ENCODE data around the gene PRSS56.

The PRSS56 gene

DNA sequence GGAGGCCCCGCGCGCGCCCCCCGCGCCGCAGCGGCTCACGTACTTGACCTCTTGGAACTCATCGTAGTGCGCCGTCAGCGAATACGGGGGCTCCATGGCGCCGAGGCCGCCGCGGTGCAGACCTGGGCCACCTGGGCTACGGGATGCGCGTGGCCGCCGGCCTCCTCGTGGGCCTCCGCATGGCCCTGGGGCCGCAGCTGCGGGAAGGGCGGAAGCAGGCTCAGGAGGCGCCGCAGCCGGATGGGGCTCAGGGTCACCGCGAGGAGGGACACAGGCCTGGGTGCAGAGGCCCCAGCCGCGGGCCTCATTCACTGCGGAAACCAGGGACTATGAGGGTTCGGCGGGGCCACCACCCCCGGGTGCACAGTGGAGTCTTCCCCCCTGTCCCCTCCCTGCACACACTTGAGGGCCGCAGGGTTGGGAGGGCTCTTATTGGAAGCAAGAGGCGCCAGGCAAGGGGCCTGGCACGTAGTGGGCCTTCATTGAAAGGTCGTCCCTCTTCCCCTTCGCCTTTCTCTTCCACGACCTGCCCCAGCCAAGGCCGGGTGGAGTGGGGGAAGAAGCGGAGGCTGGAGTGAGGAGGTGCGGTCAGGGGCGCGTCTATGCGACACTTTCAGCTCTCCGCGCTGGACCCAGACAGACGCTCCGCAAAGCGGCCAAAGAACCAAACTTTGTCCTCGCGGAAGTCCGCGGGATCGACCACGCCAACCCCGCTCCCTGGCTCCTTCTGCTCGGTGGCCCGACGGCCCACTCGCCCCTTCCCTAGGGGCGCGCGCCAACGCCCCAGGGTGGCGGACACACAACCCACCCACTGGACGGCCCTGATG is 33.4 kb upstream of the PRSS56 start:
- no peak for DNase-seq (ENCODE audit: extremely low read depth in 1 of 2, low read depth in 1 of 2)

DNA sequence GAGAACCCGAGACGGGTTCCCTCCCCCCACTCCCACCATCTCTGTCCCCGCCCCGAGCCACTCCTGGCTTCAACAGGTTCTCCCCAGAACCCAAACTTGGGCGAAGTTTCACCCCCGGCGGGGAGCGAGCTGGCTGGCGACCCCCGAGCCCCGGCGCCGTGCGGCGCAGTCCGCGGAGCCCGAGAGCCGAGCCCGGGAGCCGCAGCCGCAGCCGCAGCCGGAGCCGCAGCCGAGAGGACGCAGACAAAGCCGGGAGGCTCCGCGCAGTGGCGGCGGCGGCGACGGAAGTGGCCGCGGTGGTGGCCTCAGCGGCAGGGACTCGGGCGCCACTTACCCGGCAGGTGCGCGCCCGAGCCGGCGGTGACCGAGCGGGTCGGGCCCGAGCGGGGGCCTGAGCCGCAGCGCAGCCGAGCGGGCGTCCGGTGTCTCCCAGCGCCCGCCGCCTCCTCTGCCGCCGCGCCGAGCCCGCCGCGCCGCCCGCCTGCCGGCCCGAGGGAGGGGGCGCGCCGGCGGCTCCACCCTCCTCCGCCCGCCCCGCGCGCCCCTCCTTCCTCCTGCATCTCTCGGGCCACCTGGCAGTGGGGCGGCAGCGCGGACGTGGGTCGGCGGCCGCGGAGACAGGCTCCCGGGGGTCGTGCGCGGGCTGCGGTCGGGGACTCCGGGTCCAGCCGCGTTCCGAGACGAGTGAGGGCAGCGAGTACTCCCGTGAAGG is 32.6 kb upstream of the PRSS56 start, which contains the start of gene ECEL1:
Gene ECEL1 (minus strand): TSS at position 450 of the 712 bp plus-strand sequence. CDS start 1,181 bp downstream, outside the sequence.
- no peak for DNase-seq (ENCODE audit: extremely low read depth in 1 of 2, low read depth in 1 of 2)

DNA sequence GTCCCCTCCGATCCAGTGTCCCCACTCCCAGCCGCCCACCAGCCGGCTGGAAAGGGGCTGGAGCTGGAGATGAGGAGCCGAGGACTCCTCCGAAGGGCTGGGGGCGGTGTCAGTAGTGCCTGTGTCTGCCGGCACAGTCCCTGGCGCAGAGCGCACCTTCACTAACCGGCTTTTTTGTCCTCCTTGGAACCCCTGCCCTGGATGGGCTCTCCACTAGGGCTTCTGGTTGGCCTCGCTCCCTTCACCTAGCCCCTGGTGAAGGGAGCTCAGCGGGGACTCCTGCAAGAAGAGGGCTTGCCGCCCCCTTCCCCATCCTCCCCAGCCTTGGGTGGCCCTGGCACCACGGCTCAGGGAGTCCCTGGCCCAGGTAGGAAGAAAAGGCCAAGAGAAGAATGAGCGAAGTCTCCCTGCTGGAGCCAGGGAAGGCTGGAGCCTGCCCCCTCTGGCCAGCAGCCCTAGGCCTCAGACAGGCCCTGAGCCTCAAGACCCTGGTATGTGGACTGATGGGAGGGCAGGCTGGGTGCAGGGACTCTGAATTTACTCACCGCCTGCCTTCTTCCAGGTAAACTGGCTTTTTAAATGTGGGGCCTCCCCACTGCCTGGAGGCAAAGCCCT is 32.0 kb upstream of the PRSS56 start:
- DNase-seq (ENCODE audit: extremely low read depth in 1 of 2, low read depth in 1 of 2): no peak

DNA sequence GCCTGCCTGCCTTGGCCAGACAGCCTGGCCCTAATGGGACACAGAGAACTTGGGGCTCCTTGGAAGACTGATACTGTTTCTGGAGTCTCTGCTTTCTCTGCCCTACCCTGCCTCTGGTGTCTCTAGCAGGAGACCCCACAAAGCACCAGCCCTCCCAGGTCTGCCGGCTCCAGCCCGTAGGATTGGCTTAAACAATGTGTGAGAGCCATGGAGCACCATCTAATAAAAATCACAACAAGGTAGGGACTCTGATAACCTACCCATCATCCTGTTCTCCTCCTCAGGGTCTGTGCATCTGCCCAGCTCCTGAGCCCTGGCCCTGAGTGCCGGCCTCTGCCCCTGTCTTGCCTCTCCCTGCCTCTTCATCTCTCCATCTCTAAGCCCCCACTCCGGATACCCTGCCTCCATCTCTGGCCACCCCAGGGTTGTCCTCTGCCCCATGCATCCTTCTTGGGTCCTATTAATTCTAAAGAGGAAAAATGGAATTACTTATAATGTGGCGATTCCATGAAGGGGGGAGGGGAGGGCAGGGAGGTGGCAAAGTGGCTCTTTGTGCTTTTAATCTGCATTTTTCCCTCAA is 31.4 kb upstream of the PRSS56 start:
- no peak for DNase-seq (ENCODE audit: extremely low read depth in 1 of 2, low read depth in 1 of 2)

DNA sequence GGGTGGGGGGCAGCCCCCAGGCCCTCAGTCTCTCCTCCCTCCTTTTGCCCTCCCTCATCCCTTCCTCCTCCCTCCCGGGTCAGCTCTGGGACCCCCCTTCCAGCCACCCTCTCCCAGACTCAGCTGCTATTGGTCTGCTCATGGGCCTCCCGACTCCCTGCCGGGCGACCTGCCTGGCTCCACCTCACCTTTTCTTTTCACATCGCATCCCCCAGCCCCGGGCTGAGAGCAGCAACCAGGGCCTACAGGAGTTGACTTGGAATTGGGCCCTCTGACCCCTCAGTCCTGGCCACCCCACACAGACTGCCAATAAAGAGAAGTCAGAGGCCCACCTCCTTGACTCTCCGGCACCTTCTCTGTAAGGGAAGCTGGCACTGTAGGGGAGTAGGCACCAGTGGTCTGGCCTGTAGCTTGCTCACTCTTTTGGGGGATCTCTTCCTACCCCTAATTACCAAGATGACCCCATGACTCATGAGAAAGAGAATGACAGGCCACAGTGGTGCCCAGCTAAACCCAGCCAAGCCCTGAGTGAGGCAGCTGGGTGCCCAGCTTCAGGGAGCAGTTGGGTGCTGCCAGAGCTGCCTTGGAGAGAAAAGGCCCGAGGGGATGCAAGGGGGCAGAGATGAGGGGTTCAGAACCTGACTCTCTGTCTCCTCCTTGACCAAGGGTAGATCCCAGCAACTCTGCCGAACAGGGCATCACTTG is 30.5 kb upstream of the PRSS56 start:
- DNase-seq (ENCODE audit: extremely low read depth in 1 of 2, low read depth in 1 of 2): no peak

DNA sequence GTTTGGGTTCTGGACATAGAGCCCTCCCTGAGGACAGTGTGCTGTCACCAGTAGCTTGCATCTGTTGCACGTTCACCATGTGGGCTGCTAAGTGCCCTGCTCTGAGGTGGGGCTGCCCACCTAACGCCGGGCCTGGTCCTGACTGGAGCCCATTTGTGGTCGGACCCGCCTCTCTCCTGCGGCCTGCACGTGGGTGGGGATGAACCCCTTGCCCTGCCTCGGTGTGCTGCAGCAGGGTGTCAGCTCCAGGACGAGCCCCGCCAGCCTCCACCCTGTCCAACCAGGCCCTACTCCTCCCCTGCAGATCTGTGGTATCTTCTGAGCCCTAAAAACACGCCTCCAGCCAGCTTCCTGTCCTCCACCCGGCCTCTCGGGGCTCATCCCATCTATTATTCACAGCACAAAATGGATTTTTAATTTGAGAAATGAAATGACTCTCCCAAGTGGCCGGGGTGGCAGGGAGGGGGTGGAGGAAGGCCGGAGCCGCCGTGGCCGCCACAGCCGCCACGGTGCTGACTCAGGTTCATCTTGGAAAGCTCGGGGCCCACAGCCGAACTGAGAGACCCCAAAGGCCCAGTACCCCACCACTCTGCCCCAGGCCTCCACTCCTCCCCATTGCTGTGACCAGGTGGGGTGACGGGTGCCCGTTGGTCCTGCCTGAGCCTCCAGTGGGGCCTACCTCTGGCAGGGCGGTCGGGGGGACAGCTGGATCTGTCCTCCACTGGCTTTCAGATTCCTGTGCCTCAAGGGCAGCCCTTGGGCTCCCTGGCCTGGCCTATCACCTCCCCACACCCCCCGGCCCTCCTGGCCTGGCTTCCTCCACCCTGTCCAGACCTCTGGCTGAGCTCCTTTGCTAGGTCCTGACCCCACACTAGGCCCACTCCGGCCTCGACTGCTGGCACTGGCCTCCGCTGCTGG is 29.7 kb upstream of the PRSS56 start:
- DNase-seq (ENCODE audit: extremely low read depth in 1 of 2, low read depth in 1 of 2): no peak

DNA sequence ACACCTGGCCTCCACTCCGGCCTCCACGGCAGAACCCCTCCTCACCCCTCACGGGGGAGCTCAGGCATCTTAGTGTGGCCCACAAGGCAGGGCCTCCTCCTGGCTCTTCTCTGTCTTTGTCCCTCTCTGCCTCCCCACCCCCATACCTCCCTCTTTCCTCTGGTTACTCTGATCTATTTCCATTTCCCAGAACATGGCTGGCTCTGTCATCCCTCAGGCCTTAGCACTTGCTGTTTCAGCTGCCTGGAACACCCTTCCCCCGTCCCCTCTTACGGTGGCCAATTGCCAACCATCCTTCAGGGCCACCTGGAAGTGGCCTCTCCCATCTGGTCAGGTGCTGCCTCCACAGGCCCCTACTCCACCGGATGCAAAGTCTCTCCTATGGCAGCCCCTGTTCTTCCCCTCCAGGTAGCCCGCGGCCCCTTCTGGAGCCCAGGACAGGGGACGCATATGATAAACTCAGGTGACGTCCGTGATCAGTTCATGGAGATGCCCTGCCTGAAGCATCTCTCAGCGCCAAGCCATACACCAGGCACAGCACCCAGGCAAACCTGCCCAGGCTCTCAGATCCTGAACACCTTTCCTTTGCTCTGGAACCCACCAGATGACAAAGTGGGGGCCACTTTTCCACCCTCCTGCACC is 28.9 kb upstream of the PRSS56 start:
- DNase-seq (ENCODE audit: extremely low read depth in 1 of 2, low read depth in 1 of 2): no peak

DNA sequence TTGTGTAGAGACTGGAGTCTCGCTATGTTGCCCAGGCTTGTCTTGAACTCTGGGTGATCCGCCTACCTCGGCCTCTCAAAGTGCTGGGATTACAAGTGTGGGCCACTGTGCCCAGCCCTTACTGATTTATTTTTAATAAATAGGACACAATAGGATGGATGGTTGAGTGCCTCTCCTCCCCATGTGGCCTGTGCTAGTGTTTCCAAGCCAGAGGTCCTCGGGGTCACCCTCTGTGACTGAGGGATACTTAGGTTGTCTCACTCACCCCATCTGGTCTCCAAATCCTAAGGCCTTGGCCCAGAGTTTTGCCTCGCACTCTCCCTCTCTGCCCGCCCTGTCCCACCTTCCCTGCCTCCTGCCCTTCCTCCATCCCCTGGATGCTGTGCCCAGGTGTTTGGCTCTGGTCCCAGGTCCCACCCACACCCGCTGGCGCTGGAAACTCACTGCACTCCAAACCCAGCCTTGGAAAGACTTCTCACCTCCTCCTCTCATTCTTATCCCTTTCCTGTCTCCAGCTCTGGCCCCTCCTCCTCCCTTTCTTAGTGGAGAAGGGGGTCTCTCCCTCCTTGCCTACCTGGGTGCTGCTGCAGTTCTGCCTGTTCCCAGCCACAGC is 27.8 kb upstream of the PRSS56 start:
- DNase-seq (ENCODE audit: extremely low read depth in 1 of 2, low read depth in 1 of 2): no peak

DNA sequence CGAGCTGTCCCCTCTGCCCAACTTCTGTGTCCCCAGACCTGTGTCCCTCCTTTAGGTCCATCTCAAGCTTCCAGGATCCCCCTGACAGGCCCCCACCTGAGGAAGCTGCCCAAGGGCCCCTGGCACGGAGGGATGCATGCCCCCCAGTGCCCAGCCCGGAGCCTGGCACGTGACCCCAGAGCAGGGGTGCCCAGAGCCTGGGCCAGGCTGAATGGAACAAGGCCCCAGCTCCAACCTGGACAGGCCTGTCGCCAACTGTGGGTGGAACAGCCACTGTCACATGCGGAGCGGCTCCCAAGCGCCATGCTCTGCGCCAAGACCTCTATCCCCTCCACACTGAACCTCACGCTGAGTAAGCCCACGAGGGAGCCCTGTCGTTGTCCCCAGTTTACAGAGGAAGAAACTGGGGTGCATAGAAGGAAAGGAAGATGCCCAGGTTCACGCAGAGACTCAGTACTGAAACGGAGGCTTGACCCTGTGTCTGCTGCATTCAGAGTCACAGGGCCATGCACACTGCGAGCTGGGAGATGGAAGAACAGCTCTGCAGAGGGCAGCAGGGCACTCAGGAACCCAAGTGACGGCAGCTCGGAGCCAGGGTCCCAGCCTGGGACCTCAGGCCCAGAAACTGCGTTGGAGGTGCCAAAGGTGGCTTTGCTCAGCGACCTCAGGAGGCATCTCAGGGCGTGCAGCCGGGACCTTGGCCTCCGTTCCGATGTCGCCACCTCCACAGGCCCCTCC is 27.1 kb upstream of the PRSS56 start:
- no peak for DNase-seq (ENCODE audit: extremely low read depth in 1 of 2, low read depth in 1 of 2)

DNA sequence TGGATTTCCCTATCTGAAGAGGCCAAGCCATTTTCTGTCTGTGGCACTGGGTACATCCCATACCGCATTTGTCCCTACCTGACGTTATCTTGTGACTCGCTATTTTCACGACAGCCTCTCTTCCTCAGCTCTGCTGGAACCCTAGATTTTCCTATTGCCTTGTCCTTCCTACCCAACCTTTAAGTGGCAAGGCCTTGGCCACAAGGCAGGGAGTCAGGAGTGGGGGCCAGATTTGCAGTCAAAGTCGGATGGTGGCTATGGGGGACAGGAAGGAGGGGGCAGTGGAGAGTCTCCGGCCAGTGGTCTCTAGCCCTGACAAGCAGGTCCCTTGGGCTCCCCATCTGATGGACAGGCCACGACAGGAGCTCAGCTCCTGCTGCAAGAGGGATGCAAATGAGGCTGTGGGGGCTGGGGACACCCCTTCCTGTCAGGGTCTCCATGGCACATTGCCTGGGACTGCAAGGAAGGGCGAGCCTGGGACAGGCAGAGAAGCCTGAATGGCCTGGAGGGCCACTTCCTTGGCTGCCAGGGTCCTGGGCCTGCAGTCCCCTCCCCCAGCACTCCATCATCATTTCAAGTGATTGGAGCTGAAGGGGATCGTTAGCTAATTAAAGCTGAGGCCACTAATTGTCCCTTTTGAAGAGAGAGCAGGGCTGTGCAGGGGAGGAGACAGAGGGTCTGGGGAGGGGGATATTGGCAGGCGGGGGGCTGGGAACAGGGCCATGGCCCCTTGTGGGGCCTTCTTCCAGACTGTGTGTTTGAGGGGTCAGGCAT is 26.3 kb upstream of the PRSS56 start:
- DNase-seq (ENCODE audit: extremely low read depth in 1 of 2, low read depth in 1 of 2): no peak

DNA sequence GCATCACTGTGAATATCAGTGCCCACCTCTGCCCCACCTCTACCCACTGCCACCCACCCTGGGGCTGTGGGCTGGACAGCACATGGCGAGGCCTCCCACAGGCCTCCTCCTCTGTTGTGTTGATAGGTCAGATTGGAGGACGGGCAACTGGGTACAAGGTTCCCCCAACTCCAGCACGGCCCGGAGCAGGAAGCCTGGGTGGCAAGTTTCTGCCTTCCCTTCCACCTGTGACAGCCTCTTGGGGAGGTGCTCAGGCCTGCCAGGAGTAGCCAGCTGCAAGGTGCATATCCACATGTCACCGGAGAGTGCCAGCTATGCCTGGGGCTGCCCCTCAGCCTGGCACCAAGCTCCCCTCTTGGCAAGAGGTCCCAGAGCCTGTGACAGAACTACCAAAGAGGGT is 25.6 kb upstream of the PRSS56 start:
- DNase-seq (ENCODE audit: extremely low read depth in 1 of 2, low read depth in 1 of 2): no peak

DNA sequence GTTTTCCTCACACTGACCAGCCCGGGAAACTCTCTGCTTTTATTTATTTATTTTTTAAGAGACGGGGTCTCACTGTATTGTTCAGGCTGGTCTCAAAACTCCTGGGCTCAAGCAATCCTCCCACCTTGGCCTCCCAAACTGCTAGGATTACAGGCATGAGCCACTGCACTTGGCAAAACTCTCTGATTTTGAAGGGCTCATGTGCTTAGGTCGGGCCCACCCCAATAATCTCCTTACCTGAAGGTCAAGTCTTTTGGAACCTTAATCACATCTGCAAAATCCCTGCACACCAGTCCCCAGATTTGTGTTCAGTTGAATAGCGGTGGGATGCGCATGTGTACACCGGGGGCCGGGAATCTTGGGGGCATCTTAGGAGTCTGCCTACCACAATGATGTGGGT is 24.9 kb upstream of the PRSS56 start:
- no peak for DNase-seq (ENCODE audit: extremely low read depth in 1 of 2, low read depth in 1 of 2)

DNA sequence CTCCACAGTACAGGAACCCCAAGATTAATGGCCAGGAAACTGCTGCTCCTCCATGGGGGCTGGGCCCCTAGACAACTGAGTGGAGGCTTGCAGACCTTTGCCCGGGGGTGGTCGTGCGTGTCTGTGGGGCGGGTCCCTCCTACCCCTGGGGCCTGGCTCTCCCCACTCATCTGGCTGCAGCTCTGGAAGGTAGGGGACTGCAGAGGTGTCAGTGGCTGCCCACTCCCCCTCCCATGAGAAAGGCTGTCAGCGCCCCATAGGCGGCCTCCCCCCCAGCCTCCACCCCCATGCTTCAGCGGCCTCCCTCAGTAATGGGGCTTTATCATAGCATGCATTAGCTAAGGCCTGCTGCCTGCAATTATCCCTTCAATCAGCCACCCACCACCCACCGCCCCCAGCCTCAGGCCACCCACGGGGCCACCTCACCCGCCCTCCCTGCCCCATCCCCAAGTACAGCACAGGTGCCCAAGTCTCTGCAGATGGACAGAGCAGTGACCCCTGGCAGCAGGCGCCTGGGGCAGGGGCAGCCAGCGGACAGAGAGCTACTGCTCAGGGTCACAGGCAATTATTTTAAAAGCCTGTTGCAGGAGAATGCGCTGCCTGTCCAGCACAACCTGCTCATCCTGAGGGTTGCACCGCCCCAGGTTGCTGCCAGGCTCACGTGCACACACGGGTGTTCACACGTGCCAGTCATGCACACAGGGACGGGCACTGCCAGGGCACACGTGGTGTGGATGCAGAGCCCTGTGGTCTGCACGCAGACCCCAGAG is 23.5 kb upstream of the PRSS56 start:
- no peak for DNase-seq (ENCODE audit: extremely low read depth in 1 of 2, low read depth in 1 of 2)

DNA sequence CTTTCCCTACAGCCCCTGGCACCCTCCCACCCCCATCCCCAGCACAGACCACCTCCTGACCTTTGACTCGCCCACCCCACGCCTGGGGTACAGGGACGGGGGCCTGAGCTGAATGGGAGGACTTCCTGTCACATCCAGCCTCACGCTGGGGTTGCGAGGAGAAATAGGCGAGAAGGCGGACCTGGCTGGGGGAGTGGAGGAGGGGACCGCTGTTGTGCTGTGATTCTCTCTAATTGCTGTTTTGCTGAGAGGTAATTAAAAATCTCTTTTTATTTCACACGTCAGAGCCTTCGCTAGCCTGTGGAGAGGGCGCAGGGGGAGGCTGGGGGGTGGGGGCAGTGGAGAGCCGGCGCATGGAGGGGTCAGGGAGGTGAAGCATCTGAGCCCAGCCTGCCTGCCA is 22.8 kb upstream of the PRSS56 start:
- no peak for DNase-seq (ENCODE audit: extremely low read depth in 1 of 2, low read depth in 1 of 2)

DNA sequence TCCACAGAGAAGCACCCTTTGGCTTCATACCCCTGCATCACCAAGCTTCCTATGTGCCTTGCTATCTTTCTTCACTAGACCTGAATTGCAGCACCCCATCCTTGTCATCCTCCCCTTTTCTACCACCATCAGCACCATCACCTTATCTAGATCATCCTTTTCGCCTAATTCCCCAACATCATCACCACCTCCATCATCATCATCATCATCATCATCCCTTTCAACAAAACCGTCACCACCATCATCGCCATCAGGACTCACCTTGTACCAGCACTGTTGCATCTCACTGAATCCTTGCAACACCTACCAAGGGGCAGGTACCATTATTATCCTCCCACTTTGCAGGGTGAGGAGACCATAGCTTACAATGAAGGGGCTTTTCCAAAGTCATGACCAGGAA is 21.7 kb upstream of the PRSS56 start:
- DNase-seq (ENCODE audit: extremely low read depth in 1 of 2, low read depth in 1 of 2): no peak

DNA sequence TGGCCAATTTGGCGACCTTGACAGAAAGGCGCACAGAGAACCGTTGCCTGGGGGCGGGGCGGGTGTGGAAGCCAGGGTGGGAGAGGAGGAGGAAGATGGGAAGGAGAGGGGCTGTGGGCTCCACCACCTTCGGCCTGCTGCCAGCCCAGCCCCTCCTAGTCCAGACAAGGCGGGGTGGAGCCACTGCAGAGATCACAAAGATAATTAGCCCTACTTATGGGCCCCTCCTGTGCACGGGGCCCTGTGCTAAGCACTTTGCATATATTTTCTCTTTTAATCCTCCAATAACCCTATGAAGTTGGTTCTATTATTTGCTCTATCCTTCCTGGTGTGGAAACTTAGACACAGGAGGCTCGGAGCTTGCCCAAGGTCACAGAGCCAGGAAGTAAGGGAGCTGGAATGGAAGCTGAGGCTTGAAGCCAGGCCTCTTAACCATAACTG is 18.8 kb upstream of the PRSS56 start:
- DNase-seq (ENCODE audit: extremely low read depth in 1 of 2, low read depth in 1 of 2): no peak
